Measurements from ENCODE around the gene MEX3A.
"Not testable (repeated sequence)": the region's sequence is repeated elsewhere in the genome, so short reads cannot be mapped to it uniquely, and the experiment has no call there.

Gene MEX3A

GRCh38 chr1:156117414-156118176 is 35.3 kb upstream of the MEX3A start:
- DNase-seq: no peak

GRCh38 chr1:156116731-156117130 is 34.5 kb upstream of the MEX3A start:
- DNase-seq: not testable (repeated sequence)

GRCh38 chr1:156115514-156116374 is 33.5 kb upstream of the MEX3A start:
- peak; percentile 56 for DNase-seq

- peak; percentile 68 for DNase-seq
These were observed 32.8 kb upstream of the MEX3A start for GRCh38 chr1:156114919-156115513.

- peak; percentile 93 for DNase-seq
These were observed 32.0 kb upstream of the MEX3A start, which contains the start of gene LMNA for GRCh38 chr1:156114101-156114918. TSS of gene LMNA (plus strand) at chr1:156114711. CDS start at chr1:156114919, 208 bp downstream.

GRCh38 chr1:156113282-156113950 is 31.2 kb upstream of the MEX3A start:
- DNase-seq: no peak

- no peak for DNase-seq
These were observed 30.2 kb upstream of the MEX3A start for GRCh38 chr1:156112276-156113137.

- DNase-seq: peak; percentile 37
These were observed 29.2 kb upstream of the MEX3A start for GRCh38 chr1:156111355-156111962.

GRCh38 chr1:156110252-156110651 is 28.0 kb upstream of the MEX3A start:
- DNase-seq: no peak

GRCh38 chr1:156108664-156109241 is 26.5 kb upstream of the MEX3A start:
- DNase-seq: peak; percentile 23

GRCh38 chr1:156108057-156108456 is 25.8 kb upstream of the MEX3A start:
- no peak for DNase-seq

- DNase-seq: peak; percentile 55
These were observed 24.6 kb upstream of the MEX3A start for GRCh38 chr1:156106624-156107488.

GRCh38 chr1:156104861-156105832 is 22.9 kb upstream of the MEX3A start:
- DNase-seq: no peak

- peak; percentile 96 for DNase-seq
These were observed 22.0 kb upstream of the MEX3A start for GRCh38 chr1:156104065-156104810.

- peak; percentile 75 for DNase-seq
These were observed 21.3 kb upstream of the MEX3A start for GRCh38 chr1:156103521-156103947.

GRCh38 chr1:156102633-156103511 is 20.6 kb upstream of the MEX3A start:
- peak; percentile 39 for DNase-seq

Data from NCI-H69 (cell line).